HepG2 (cell line): ENCODE data around the gene MUCL3.

ENCODE experiments used
- ATF4 ChIP-seq, 2 experiments: fragments of 450-650 bp in 1 of 2; sonication (generic) in 1 of 2; formaldehyde crosslinking; IDR thresholded peaks; 2 replicates each; pipeline versions ENCODE4 v1.5.0 to v1.8.0; 2020 to 2022; ENCODE audit warnings: mild to moderate bottlenecking in 1 of 2, missing genetic modification reagents in 1 of 2
- CTCF ChIP-seq: sonication (generic); formaldehyde crosslinking; IDR thresholded peaks from 2 replicates; pipeline ENCODE4 v1.5.0; 2020; ENCODE audit warnings: mild to moderate bottlenecking, missing genetic modification reagents, moderate library complexity
- ELF1 ChIP-seq: sonication (generic); formaldehyde crosslinking; IDR thresholded peaks from 2 replicates; pipeline ENCODE4 v1.4.0; 2020; ENCODE audit warnings: missing genetic modification reagents
- GABPB1 ChIP-seq: IDR thresholded peaks from 2 replicates; pipeline ENCODE4 v1.6.1; 2016; ENCODE audit warnings: mild to moderate bottlenecking, missing genetic modification reagents, moderate library complexity, missing compliant biosample characterization
- HOXD1 ChIP-seq: sonication (generic); formaldehyde crosslinking; IDR thresholded peaks from 2 replicates; pipeline ENCODE4 v1.5.0; 2020; ENCODE audit warnings: missing genetic modification reagents
- KDM3A ChIP-seq: IDR thresholded peaks from 2 replicates; pipeline ENCODE4 v1.6.1; 2018; ENCODE audit warnings: low read depth, missing compliant biosample characterization
- MEF2D ChIP-seq: sonication (generic); formaldehyde crosslinking; IDR thresholded peaks from 2 replicates; pipeline ENCODE4 v1.5.1; 2020; ENCODE audit warnings: mild to moderate bottlenecking, missing genetic modification reagents
- POLR2AphosphoS5 ChIP-seq: IDR thresholded peaks from 2 replicates; pipeline ENCODE4 v1.6.1; 2012; ENCODE audit warnings: low read depth, low read length
- ZHX2 ChIP-seq, 2 experiments: sonication (generic) in 1 of 2; formaldehyde crosslinking in 1 of 2; IDR thresholded peaks; 2 replicates each; pipeline versions ENCODE4 v1.6.1 to v1.9.0; 2014 to 2022; ENCODE audit warnings: antibody characterized with exemption in 1 of 2, borderline replicate concordance in 1 of 2, inconsistent platforms in 1 of 2, low read depth in 1 of 2, missing genetic modification reagents in 1 of 2
- TF ChIP-seq, protein P1 (sequence below): fragments of 450-650 bp; IDR thresholded peaks from 2 replicates; pipeline ENCODE4 v1.6.1; 2017; ENCODE audit warnings: mild to moderate bottlenecking
- TF ChIP-seq, protein P2 (sequence below): sonication (generic); formaldehyde crosslinking; IDR thresholded peaks from 2 replicates; pipeline ENCODE4 v1.4.0; 2020; ENCODE audit warnings: missing genetic modification reagents

- no peak for TF ChIP-seq GABPB1
- TF ChIP-seq POLR2AphosphoS5, result no peak
- no peak for TF ChIP-seq CTCF
- TF ChIP-seq, protein P1, sequence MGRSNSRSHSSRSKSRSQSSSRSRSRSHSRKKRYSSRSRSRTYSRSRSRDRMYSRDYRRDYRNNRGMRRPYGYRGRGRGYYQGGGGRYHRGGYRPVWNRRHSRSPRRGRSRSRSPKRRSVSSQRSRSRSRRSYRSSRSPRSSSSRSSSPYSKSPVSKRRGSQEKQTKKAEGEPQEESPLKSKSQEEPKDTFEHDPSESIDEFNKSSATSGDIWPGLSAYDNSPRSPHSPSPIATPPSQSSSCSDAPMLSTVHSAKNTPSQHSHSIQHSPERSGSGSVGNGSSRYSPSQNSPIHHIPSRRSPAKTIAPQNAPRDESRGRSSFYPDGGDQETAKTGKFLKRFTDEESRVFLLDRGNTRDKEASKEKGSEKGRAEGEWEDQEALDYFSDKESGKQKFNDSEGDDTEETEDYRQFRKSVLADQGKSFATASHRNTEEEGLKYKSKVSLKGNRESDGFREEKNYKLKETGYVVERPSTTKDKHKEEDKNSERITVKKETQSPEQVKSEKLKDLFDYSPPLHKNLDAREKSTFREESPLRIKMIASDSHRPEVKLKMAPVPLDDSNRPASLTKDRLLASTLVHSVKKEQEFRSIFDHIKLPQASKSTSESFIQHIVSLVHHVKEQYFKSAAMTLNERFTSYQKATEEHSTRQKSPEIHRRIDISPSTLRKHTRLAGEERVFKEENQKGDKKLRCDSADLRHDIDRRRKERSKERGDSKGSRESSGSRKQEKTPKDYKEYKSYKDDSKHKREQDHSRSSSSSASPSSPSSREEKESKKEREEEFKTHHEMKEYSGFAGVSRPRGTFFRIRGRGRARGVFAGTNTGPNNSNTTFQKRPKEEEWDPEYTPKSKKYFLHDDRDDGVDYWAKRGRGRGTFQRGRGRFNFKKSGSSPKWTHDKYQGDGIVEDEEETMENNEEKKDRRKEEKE, result no peak
- no peak for TF ChIP-seq HOXD1 (CRISPR knock-in tag)
- no peak for TF ChIP-seq KDM3A (CRISPR knock-in tag)
- TF ChIP-seq ZHX2 (IDR thresholded peaks at IDR 0.05; ENCODE audit: low read depth), result no peak
- no peak for TF ChIP-seq ZHX2 (CRISPR knock-in tag; IDR thresholded peaks at IDR 0.05; ENCODE audit: borderline replicate concordance)
- TF ChIP-seq, protein P2, sequence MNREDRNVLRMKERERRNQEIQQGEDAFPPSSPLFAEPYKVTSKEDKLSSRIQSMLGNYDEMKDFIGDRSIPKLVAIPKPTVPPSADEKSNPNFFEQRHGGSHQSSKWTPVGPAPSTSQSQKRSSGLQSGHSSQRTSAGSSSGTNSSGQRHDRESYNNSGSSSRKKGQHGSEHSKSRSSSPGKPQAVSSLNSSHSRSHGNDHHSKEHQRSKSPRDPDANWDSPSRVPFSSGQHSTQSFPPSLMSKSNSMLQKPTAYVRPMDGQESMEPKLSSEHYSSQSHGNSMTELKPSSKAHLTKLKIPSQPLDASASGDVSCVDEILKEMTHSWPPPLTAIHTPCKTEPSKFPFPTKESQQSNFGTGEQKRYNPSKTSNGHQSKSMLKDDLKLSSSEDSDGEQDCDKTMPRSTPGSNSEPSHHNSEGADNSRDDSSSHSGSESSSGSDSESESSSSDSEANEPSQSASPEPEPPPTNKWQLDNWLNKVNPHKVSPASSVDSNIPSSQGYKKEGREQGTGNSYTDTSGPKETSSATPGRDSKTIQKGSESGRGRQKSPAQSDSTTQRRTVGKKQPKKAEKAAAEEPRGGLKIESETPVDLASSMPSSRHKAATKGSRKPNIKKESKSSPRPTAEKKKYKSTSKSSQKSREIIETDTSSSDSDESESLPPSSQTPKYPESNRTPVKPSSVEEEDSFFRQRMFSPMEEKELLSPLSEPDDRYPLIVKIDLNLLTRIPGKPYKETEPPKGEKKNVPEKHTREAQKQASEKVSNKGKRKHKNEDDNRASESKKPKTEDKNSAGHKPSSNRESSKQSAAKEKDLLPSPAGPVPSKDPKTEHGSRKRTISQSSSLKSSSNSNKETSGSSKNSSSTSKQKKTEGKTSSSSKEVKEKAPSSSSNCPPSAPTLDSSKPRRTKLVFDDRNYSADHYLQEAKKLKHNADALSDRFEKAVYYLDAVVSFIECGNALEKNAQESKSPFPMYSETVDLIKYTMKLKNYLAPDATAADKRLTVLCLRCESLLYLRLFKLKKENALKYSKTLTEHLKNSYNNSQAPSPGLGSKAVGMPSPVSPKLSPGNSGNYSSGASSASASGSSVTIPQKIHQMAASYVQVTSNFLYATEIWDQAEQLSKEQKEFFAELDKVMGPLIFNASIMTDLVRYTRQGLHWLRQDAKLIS, result no peak
- no peak for TF ChIP-seq ELF1
- TF ChIP-seq ATF4 (CRISPR knock-in tag; IDR thresholded peaks at IDR 0.05), result no peak
- no peak for TF ChIP-seq MEF2D (CRISPR knock-in tag)
Measured at GRCh38 chr6:30917041-30917440, 23.7 kb upstream of the MUCL3 start.
